Retinal pigment epithelial cell (primary cell): ENCODE results near the gene PNKD.

ENCODE experiments used
- DNase-seq: peaks from one replicate; pipeline ENCODE4 v3.0.0-alpha.2; 2010; ENCODE audit warnings: low read depth
- H3K4me3 ChIP-seq: 2 replicates; pipeline ENCODE4 v1.5.1; 2011; ENCODE audit warnings: mild to moderate bottlenecking, low read length, control low read depth, moderate library complexity
- CTCF ChIP-seq: conservative IDR thresholded peaks from 2 replicates; pipeline ENCODE4 v1.5.1; 2011; ENCODE audit warnings: low read depth, low read length, control low read depth, inconsistent platforms

The PNKD gene

GRCh38 chr2:218253232-218253625 lies 17.1 kb upstream of the PNKD start:
- no peak for DNase-seq
- H3K4me3 ChIP-seq: no peak overlapping the region
- no peak for TF ChIP-seq CTCF

- no peak for TF ChIP-seq CTCF
- no peak for DNase-seq
- no peak overlapping the region for H3K4me3 ChIP-seq
These were observed 14.9 kb upstream of the PNKD start for GRCh38 chr2:218255446-218255845.

- no peak for TF ChIP-seq CTCF
- no peak for DNase-seq
- no peak overlapping the region for H3K4me3 ChIP-seq
These were observed 13.5 kb upstream of the PNKD start for GRCh38 chr2:218256612-218257350.

- TF ChIP-seq CTCF: peak; percentile 72
- no peak overlapping the region for H3K4me3 ChIP-seq
- no peak for DNase-seq
These were observed 12.8 kb upstream of the PNKD start for GRCh38 chr2:218257390-218257981.

- no peak for DNase-seq
- TF ChIP-seq CTCF: no peak
- H3K4me3 ChIP-seq: no peak overlapping the region
These were observed 11.0 kb upstream of the PNKD start for GRCh38 chr2:218259099-218259961.

GRCh38 chr2:218260166-218260565 lies 10.2 kb upstream of the PNKD start:
- no peak for TF ChIP-seq CTCF
- H3K4me3 ChIP-seq: no peak overlapping the region
- no peak for DNase-seq
